Large intestine (tissue), 3 donors: ENCODE results near the gene MTF1. TPM values are rescaled to one million over a fixed set of nuclear protein-coding genes. Genes with fewer than 3 reads are reported as not detected.

Source experiments
- DNase-seq, 2 donors: peaks; one replicate each; pipeline versions ENCODE4 v3.0.0 to v3.0.0-alpha.2; 2013
- H3K27ac ChIP-seq: one replicate; pipeline ENCODE4 v1.5.1; 2013; ENCODE audit warnings: low read length
- H3K27me3 ChIP-seq: 2 replicates; pipeline ENCODE4 v1.6.1; 2013; ENCODE audit warnings: low read length; ENCODE audit not compliant: control insufficient read depth, insufficient read depth
- H3K36me3 ChIP-seq: 2 replicates; pipeline ENCODE4 v1.6.1; 2013; ENCODE audit warnings: low read length; ENCODE audit not compliant: control insufficient read depth, insufficient read depth
- H3K4me1 ChIP-seq: one replicate; pipeline ENCODE4 v1.6.1; 2013; ENCODE audit warnings: low read length; ENCODE audit not compliant: control insufficient read depth, insufficient read depth
- H3K4me3 ChIP-seq: one replicate; pipeline ENCODE4 v1.5.1; 2013; ENCODE audit warnings: low read length
- H3K9me3 ChIP-seq: one replicate; pipeline ENCODE4 v1.6.1; 2013; ENCODE audit warnings: mild to moderate bottlenecking, low read depth, low read length, moderate library complexity; ENCODE audit not compliant: control insufficient read depth
- WGBS: methylation state at CpG from one replicate; pipeline ENCODE4 v1.1.5; 2013; ENCODE audit warnings: low lambda C conversion rate; ENCODE audit not compliant: insufficient coverage; 5-methylcytosine and 5-hydroxymethylcytosine counted together
- polyA plus RNA-seq: library from polyadenylated mRNA; unstranded; fragments of 120-200 nt; gene quantifications from one replicate; pipeline ENCODE4 v1.2.1, GENCODE V29; 2013

Gene MTF1
- polyA plus RNA-seq, 1 donor: 6.0 TPM

GRCh38 chr1:37831809-37832208 is 27.6 kb downstream of the MTF1 start:
- no peak overlapping the region for H3K27ac ChIP-seq
- DNase-seq: no peak
- no peak overlapping the region for H3K4me3 ChIP-seq
- H3K27me3 ChIP-seq: no peaks in the 10 kb centered on the region
- peaks cover 50% of the 10 kb centered on the region for H3K36me3 ChIP-seq
- no peaks in the 10 kb centered on the region for H3K9me3 ChIP-seq
- peaks cover 4% of the 10 kb centered on the region for H3K4me1 ChIP-seq
- no CpG with 5 or more reads among the region's 2 CpGs for whole genome bisulfite sequencing

- DNase-seq: no peak
- WGBS: no CpG with 5 or more reads among the region's 4 CpGs
- no peaks in the 10 kb centered on the region for H3K9me3 ChIP-seq
- H3K4me1 ChIP-seq: peaks cover 4% of the 10 kb centered on the region
- no peak overlapping the region for H3K27ac ChIP-seq
- no peak overlapping the region for H3K4me3 ChIP-seq
- peaks cover 47% of the 10 kb centered on the region for H3K36me3 ChIP-seq
- no peaks in the 10 kb centered on the region for H3K27me3 ChIP-seq
Measured at GRCh38 chr1:37831109-37831508, 28.3 kb downstream of the MTF1 start.

- Histone ChIP-seq H3K4me1 (peaks cover 4% of the 10 kb centered on the region), H3K4me3 (no peak overlapping the region), H3K27ac (no peak overlapping the region), H3K27me3 (no peaks in the 10 kb centered on the region), H3K9me3 (no peaks in the 10 kb centered on the region), H3K36me3 (peaks cover 30% of the 10 kb centered on the region)
- WGBS: 50% methylated on average over 1 of the region's 12 CpGs
- DNase-seq: peak in 1 of 2 donors; percentile 35
Measured at GRCh38 chr1:37828410-37829074, 30.9 kb downstream of the MTF1 start.

- DNase-seq: no peak
- Histone ChIP-seq H3K27ac (no peak overlapping the region), H3K27me3 (no peaks in the 10 kb centered on the region), H3K4me3 (no peak overlapping the region), H3K36me3 (peaks cover 32% of the 10 kb centered on the region), H3K4me1 (peaks cover 4% of the 10 kb centered on the region), H3K9me3 (no peaks in the 10 kb centered on the region)
- WGBS: 93% methylated on average over 2 of the region's 2 CpGs
Measured at GRCh38 chr1:37825506-37825905, 33.9 kb downstream of the MTF1 start.

- no peak overlapping the region for H3K4me3 ChIP-seq
- H3K27me3 ChIP-seq: no peaks in the 10 kb centered on the region
- H3K36me3 ChIP-seq: peaks cover 39% of the 10 kb centered on the region
- H3K4me1 ChIP-seq: peaks cover 4% of the 10 kb centered on the region
- DNase-seq: no peak
- no CpG with 5 or more reads among the region's 2 CpGs for WGBS
- no peak overlapping the region for H3K27ac ChIP-seq
- H3K9me3 ChIP-seq: no peaks in the 10 kb centered on the region
Measured at GRCh38 chr1:37824001-37824400, 35.4 kb downstream of the MTF1 start.

GRCh38 chr1:37822906-37823815 is 36.2 kb downstream of the MTF1 start:
- no peaks in the 10 kb centered on the region for H3K9me3 ChIP-seq
- peaks cover 38% of the 10 kb centered on the region for H3K36me3 ChIP-seq
- H3K4me1 ChIP-seq: no peaks in the 10 kb centered on the region
- DNase-seq: no peak
- H3K4me3 ChIP-seq: no peak overlapping the region
- H3K27ac ChIP-seq: no peak overlapping the region
- H3K27me3 ChIP-seq: no peaks in the 10 kb centered on the region
- WGBS: 96% methylated on average over 5 of the region's 9 CpGs

- Histone ChIP-seq H3K27me3 (no peaks in the 10 kb centered on the region), H3K36me3 (peaks cover 51% of the 10 kb centered on the region), H3K4me1 (no peaks in the 10 kb centered on the region), H3K27ac (no peak overlapping the region), H3K4me3 (no peak overlapping the region), H3K9me3 (no peaks in the 10 kb centered on the region)
- DNase-seq: no peak
- WGBS: no CpG with 5 or more reads among the region's 2 CpGs
Measured at GRCh38 chr1:37821481-37821880, 37.9 kb downstream of the MTF1 start.

- H3K4me3 ChIP-seq: no peak overlapping the region
- H3K27me3 ChIP-seq: no peaks in the 10 kb centered on the region
- DNase-seq: no peak
- H3K4me1 ChIP-seq: no peaks in the 10 kb centered on the region
- peaks cover 57% of the 10 kb centered on the region for H3K36me3 ChIP-seq
- H3K27ac ChIP-seq: no peak overlapping the region
- no CpG with 5 or more reads among the region's 2 CpGs for WGBS
- H3K9me3 ChIP-seq: no peaks in the 10 kb centered on the region
Measured at GRCh38 chr1:37817481-37817880, 41.9 kb downstream of the MTF1 start.

- no CpG with 5 or more reads among the region's 7 CpGs for WGBS
- H3K4me1 ChIP-seq: peaks cover 1% of the 10 kb centered on the region
- DNase-seq: no peak
Measured at GRCh38 chr1:37814252-37814651, 45.1 kb downstream of the MTF1 start.

GRCh38 chr1:37813529-37814145 is 45.8 kb downstream of the MTF1 start:
- no peak for DNase-seq
- Histone ChIP-seq H3K36me3 (peaks cover 32% of the 10 kb centered on the region), H3K27me3 (no peaks in the 10 kb centered on the region), H3K4me1 (peaks cover 6% of the 10 kb centered on the region), H3K9me3 (no peaks in the 10 kb centered on the region), H3K4me3 (no peak overlapping the region), H3K27ac (no peak overlapping the region)
- WGBS: no CpG with 5 or more reads among the region's 2 CpGs

More at GRCh38 chr1:37814252-37814651, 45.1 kb downstream of the MTF1 start:
- Histone ChIP-seq H3K36me3 (peaks cover 36% of the 10 kb centered on the region), H3K9me3 (no peaks in the 10 kb centered on the region), H3K4me3 (no peak overlapping the region), H3K27me3 (no peaks in the 10 kb centered on the region), H3K27ac (no peak overlapping the region)
